ENCODE measurements around the gene IRF2. TPM values are rescaled to one million over a fixed set of nuclear protein-coding genes. Genes with fewer than 3 reads are reported as not detected.

IRF2 gene
- total RNA-seq, 4 donors from 2014 or later = 27.9 to 38.7 (median 29.9) TPM

DNA sequence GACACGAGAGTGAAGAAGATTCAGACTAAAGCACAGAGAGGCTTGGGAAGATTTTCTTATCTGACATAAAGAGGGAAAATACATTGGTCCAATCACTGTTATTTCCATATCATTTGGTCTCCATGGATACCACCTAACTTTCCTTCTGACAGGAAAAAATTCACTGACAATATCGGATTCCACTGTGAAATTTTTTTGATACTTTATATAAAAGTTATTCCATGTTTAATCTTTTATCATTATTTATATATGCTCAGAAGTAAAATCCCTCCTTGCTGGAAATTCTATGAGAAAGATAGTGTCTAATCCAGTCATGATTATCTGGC, 3.6 kb downstream of the IRF2 start:
- TF ChIP-seq POLR2A (IDR thresholded peaks at IDR 0.05) (no peak), CTCF (IDR thresholded peaks at IDR 0.05) (no peak), EP300 (IDR thresholded peaks at IDR 0.05) (no peak), POLR2AphosphoS5 (IDR thresholded peaks at IDR 0.05) (no peak)
- 58% methylated on average over 2 of the region's 2 CpGs for WGBS
- Histone ChIP-seq H3K36me3 (no peaks in the 10 kb centered on the region), H3K9me3 (no peaks in the 10 kb centered on the region), H3K27ac (no peak overlapping the region), H3K27me3 (no peaks in the 10 kb centered on the region), H3K4me1 (peaks cover 18% of the 10 kb centered on the region), H3K4me3 (no peak overlapping the region)
- no peak for DNase-seq (ENCODE audit: low spot score in 2 of 2)

GRCh38 chr4:184466634-184467033, 7.7 kb downstream of the IRF2 start:
- DNase-seq (ENCODE audit: low spot score in 2 of 2) = no peak
- H3K27ac ChIP-seq = no peak overlapping the region
- no peak overlapping the region for H3K4me3 ChIP-seq
- no peaks in the 10 kb centered on the region for H3K9me3 ChIP-seq
- peaks cover 7% of the 10 kb centered on the region for H3K4me1 ChIP-seq
- no peaks in the 10 kb centered on the region for H3K36me3 ChIP-seq
- TF ChIP-seq EP300 (IDR thresholded peaks at IDR 0.05) (no peak), POLR2A (IDR thresholded peaks at IDR 0.05) (no peak), CTCF (IDR thresholded peaks at IDR 0.05) (no peak), POLR2AphosphoS5 (IDR thresholded peaks at IDR 0.05) (no peak)
- H3K27me3 ChIP-seq = no peaks in the 10 kb centered on the region
- WGBS = 81% methylated on average over 2 of the region's 2 CpGs

GRCh38 chr4:184464759-184465454, 9.4 kb downstream of the IRF2 start:
- Histone ChIP-seq H3K36me3 (no peaks in the 10 kb centered on the region), H3K4me3 (no peak overlapping the region), H3K27me3 (no peaks in the 10 kb centered on the region), H3K4me1 (peaks cover 14% of the 10 kb centered on the region), H3K27ac (no peak overlapping the region), H3K9me3 (no peaks in the 10 kb centered on the region)
- no peak for TF ChIP-seq EP300 (IDR thresholded peaks at IDR 0.05)
- no peak for TF ChIP-seq CTCF (IDR thresholded peaks at IDR 0.05)
- no peak for TF ChIP-seq POLR2AphosphoS5 (IDR thresholded peaks at IDR 0.05)
- no peak for TF ChIP-seq POLR2A (IDR thresholded peaks at IDR 0.05)
- 86% methylated on average over 5 of the region's 5 CpGs for WGBS
- no peak for DNase-seq (ENCODE audit: low spot score in 2 of 2)

GRCh38 chr4:184463856-184464255, 10.5 kb downstream of the IRF2 start:
- no peaks in the 10 kb centered on the region for H3K27me3 ChIP-seq
- WGBS = 95% methylated on average over 5 of the region's 5 CpGs
- no peak overlapping the region for H3K27ac ChIP-seq
- peaks cover 14% of the 10 kb centered on the region for H3K4me1 ChIP-seq
- TF ChIP-seq EP300 (IDR thresholded peaks at IDR 0.05) (no peak), POLR2AphosphoS5 (IDR thresholded peaks at IDR 0.05) (no peak), POLR2A (IDR thresholded peaks at IDR 0.05) (no peak), CTCF (IDR thresholded peaks at IDR 0.05) (no peak)
- H3K9me3 ChIP-seq = no peaks in the 10 kb centered on the region
- DNase-seq (ENCODE audit: low spot score in 2 of 2) = no peak
- H3K36me3 ChIP-seq = no peaks in the 10 kb centered on the region
- no peak overlapping the region for H3K4me3 ChIP-seq

GRCh38 chr4:184463158-184463557, 11.2 kb downstream of the IRF2 start:
- H3K36me3 ChIP-seq = no peaks in the 10 kb centered on the region
- WGBS = 94% methylated on average over 2 of the region's 2 CpGs
- no peak overlapping the region for H3K4me3 ChIP-seq
- no peak for DNase-seq (ENCODE audit: low spot score in 2 of 2)
- H3K9me3 ChIP-seq = no peaks in the 10 kb centered on the region
- H3K4me1 ChIP-seq = peaks cover 15% of the 10 kb centered on the region
- TF ChIP-seq EP300 (IDR thresholded peaks at IDR 0.05) = no peak
- H3K27ac ChIP-seq = no peak overlapping the region
- no peaks in the 10 kb centered on the region for H3K27me3 ChIP-seq

- no peak for DNase-seq (ENCODE audit: low spot score in 2 of 2)
- Histone ChIP-seq H3K9me3 (no peaks in the 10 kb centered on the region), H3K27me3 (no peaks in the 10 kb centered on the region), H3K27ac (no peak overlapping the region), H3K4me1 (peaks cover 20% of the 10 kb centered on the region), H3K4me3 (no peak overlapping the region), H3K36me3 (no peaks in the 10 kb centered on the region)
- 87% methylated on average over 2 of the region's 2 CpGs for WGBS
- TF ChIP-seq CTCF (IDR thresholded peaks at IDR 0.05) = no peak
- no peak for TF ChIP-seq POLR2A (IDR thresholded peaks at IDR 0.05)
- TF ChIP-seq EP300 (IDR thresholded peaks at IDR 0.05) = no peak
- TF ChIP-seq POLR2AphosphoS5 (IDR thresholded peaks at IDR 0.05) = no peak
Observed at GRCh38 chr4:184462724-184463123, 11.6 kb downstream of the IRF2 start.

Data from suprapubic skin (tissue), 4 donors.